HG03378 (cell line): ENCODE measurements around the gene SPATA16.
"Not testable (repeated sequence)": the region's sequence is repeated elsewhere in the genome, so short reads cannot be mapped to it uniquely, and the experiment has no call there.

Source experiments
- ATAC-seq: cut with Tn5 transposase; IDR thresholded peaks from one replicate; pipeline ENCODE4 v1.9.1; 2021; ENCODE audit warnings: mild to moderate bottlenecking, moderate library complexity; ENCODE audit not compliant: unreplicated experiment

The SPATA16 gene, protein sequence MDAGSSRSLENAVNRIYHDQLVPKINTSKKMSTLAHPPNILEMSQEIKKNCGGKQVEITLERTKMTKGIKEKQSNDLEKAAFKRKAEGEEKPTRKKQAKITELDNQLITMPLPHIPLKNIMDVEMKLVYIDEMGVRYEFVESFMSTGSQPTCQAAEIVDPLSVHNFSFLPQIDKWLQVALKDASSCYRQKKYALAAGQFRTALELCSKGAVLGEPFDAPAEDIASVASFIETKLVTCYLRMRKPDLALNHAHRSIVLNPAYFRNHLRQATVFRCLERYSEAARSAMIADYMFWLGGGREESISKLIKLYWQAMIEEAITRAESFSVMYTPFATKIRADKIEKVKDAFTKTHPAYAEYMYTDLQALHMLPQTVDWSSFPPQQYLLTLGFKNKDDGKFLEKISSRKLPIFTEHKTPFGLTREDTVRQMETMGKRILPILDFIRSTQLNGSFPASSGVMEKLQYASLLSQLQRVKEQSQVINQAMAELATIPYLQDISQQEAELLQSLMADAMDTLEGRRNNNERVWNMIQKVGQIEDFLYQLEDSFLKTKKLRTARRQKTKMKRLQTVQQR

DNA sequence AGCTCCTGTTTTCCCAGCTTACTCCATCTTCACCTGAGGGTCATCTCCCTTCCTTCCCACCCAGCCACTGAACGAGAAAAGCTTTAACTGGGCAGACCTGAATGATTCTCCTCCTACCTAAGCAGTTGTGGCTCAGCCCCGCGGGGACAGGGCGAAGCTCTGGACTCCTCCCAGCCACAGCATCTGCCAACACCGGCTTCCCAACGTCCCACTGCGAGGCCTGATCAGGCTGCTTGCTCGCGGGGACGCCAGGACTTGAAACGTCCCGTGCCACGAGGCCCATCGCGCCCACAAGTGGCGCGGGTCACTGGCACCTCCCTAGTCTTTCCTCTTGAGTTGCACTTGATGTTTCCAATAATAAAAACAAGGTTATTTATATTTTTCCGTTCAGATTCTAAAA is at the start of gene SPATA16:
TSS of gene SPATA16 (minus strand) at position 250 of the 400 bp plus-strand sequence. CDS start 23,504 bp downstream, outside the sequence.
- no peak for ATAC-seq

DNA sequence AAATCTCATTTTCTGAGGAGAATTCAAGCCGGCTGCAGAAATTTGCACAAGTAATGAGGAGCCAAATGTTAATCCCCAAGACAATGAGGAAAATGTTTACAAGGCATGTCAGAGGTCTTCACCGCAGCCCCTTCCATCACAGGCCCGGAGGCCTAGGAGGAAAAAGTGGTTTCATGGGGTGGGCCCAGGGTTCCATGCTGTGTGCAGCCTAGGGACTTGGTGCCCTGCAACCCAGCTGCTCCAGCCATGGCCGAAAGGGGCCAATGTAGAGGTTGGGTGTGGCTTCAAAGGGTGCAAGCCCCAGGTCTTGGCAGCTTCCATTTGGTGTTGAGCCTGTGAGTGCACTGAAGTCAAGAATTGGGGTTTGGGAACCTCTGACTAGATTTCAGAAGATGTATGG is 42.0 kb upstream of the SPATA16 start:
- ATAC-seq = not testable (repeated sequence)

DNA sequence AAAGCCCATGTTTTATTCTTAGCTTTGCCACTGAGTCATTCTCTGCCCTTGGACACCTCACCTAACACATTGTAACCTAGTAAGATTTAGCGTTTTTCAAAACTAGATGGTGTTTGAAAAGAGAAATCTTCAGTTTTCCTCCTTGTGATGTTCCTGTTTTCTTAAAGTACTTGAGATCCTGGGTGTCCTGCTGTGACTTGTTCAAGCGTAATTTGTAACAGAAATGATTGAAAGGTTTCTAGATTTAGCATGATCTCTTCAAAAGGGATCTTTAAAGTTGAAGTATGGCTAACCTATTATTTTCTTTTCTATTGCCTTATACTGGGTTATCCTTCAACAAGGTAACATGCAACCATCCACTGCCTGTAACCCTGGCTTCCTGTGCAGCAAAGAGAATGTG is 32.6 kb upstream of the SPATA16 start:
- no peak for ATAC-seq

DNA sequence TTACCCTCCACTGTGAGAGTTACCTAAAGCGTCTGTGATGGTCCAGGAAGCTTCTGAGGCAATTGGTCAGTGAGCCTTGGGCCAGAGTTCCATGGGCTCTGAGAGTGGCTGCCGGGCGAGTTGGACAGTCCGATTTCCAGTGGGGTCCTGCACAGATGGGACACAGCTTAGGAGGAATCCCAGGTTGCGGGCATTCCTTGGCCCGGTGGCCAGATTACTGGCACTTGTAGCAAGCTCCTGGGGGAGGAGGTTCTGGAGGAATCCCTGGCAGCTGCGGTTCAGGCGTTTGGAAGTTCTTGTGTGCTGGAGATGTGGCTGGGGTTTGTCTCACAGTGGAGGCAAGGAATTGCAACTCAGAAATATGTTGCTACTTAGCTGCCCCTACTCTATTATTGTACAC is 18.1 kb upstream of the SPATA16 start:
- ATAC-seq = not testable (repeated sequence)

DNA sequence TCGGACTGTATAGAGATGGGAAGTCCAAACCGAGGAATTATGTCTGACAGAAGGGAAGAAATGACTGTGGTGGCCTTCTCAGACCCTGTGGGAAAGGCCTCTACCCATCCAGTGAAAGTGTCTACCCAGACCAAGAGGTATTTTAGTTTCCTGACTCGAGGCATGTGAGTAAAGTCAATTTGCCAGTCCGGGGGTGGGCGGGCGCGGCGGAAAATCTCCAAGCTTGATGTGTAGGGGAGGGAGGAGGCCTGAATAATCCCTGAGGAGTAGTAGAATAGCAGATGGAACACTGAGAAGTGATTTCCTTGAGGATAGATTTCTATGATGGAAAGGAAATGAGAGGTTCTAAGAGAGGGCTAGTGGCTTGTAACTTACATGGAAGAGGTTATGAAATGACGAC is 15.5 kb upstream of the SPATA16 start:
- ATAC-seq = not testable (repeated sequence)

DNA sequence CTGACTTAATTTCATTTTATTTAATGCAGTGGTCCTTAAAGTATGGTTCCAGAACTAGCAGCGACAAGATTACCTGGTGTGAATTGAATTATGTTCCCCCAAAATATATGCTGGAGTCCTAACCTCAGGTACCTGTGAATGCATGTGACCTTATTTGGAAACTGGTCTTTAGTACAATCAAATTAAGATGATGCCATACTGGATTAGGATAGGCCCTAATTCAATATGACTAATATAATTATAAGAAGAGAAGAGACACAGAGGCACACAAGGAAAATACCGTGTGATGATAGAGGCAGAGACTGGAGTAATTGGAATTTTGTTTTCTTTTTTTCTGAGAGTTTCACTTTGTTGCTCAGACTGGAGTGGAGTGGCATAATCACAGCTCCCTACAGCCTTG is 12.6 kb upstream of the SPATA16 start:
- ATAC-seq = no peak

DNA sequence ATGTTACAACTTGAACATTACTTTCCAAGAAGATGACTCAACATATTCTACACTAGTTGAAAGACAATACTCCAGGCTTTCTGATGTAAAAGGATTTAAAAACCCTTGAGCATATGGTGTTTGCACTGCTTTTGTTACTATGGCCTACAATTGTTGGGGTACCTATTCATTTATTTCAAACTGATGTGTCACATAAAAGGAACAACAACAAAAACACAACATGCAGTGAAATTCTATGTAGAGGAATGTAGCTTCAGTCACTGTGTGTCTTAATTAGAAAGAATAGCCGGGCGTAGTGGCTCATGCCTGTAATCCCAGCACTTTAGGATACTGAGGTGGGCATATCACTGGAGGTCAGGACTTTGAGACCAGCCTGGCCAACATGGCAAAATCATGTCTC is 1.6 kb downstream of the SPATA16 start:
- ATAC-seq = no peak

DNA sequence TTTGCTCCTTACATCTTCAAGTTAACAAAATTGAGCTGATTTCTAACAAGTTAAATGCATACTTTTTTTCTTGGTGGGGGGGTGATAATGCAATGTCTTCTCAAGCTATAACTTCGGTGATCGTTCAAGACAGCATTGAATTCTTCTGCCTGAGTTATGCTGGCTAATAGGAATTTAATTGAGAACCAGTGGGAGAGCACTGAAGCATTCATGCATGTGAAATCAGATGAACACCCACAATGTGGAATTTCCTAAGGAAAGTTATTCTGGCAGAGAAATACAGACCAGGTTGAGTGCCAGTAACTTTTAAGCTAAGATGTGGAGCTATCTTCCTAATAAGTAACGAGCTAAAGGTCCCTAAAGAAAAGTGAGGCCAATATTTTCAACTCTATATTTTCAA is 3.0 kb downstream of the SPATA16 start:
- ATAC-seq = no peak

DNA sequence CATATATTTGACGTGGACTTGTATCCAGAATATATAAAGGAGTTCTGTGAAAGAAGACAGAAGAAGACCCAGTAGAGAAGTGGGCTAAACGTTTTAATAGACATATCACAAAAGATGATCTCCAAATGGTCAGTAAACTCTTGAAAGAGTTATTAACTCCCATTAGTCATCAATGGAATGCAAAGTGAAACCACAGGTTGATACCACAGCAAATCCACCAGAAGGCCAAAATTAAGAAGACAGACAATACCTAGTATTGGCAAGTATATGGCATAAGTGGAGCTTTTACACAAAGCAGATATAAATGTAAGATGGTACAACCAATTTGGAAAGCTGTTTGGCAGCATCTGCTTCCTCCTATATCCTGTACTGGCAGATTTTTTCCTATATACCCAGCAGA is 6.0 kb downstream of the SPATA16 start:
- ATAC-seq = no peak

DNA sequence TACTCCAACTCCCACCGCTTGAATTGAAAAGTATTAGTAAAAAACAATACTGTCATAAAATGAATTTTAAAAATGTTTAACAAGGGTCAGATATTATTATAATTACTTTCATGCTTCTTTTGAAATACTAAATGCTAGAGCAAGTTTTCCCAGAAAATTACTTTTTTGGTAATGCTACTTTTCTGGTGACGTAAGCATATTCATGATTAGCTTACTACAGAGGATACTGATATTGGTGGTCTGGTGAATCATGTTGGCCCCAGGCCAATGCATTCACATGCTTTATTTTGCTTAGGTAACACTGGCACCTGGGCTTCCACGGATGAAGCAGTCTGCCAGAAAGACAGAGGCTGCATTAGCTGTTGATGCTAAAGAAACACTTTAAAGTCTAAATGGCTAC is 12.4 kb downstream of the SPATA16 start:
- no peak for ATAC-seq

DNA sequence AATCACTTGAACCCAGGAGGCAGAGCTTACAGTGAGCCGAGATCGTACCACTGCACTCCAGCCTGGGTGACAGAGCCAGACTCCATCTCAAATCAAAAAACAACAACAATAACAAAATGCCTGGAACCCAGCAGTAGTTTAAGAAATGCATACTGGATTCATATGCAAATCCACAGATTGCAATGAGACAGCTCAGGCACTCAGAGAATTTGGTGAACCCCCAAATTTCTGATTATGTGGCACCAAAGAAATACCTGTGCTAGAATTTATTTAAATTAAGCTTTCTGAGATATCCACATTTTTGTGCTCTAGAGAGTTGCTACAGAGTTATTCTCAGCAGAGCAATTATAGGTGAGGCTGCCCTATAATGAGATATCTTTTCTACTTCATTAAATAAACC is 29.7 kb downstream of the SPATA16 start:
- ATAC-seq = no peak

DNA sequence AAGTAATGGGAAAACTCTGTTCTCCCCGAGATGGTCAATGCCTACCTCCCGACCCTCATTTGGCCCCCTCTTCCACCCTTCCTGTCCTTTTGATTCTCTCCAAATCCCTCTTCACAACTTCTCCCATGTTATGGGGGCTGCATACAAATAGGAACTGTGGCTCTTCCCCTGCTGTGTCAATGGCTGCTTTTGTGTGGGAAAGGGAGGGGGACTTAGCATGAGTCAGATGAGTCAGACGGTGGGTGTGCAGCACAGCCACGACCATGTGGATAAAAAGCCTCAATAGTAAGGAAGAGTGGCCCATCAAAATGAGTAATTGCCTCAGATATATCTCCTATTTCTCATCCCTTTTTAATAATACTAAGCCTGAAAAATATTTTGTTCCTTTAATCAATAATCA is 31.9 kb downstream of the SPATA16 start:
- no peak for ATAC-seq

DNA sequence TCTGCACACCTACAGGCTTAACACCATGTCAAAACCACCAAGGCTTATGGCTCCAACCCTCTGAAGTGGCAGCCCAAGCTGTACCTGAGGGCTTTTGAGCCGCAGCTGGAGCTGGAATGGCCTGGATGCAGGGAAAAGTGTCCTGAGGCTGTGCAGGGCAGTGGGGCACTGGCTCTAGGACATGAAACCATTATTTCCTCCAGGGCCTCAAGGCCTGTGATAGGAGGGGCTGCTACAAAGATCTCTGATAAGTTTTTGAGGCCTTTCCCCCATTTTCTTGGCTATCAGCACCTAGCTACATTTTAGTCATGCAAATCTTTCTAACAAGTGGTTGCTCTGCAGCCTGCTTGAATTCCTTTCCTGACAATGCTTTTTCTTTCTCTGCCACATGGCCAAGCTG is 37.6 kb downstream of the SPATA16 start:
- no peak for ATAC-seq

DNA sequence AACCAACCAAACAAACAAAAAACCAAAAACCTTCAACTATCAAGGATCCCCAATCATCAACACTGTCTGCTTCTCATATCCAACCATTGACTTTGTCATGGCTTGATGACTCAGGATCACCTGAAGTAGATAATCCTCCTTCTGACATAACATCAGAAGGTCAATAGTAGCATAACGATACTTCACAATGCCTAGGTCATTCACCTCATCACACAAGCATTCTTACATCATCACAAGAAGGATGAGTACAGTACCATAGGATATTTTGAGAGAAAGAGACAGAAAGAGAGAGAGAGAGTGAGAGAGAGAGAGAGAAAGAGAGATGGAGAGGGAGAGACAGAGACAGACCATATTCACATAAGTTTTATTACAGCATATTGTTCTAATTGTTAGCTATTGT is 42.1 kb downstream of the SPATA16 start:
- no peak for ATAC-seq

DNA sequence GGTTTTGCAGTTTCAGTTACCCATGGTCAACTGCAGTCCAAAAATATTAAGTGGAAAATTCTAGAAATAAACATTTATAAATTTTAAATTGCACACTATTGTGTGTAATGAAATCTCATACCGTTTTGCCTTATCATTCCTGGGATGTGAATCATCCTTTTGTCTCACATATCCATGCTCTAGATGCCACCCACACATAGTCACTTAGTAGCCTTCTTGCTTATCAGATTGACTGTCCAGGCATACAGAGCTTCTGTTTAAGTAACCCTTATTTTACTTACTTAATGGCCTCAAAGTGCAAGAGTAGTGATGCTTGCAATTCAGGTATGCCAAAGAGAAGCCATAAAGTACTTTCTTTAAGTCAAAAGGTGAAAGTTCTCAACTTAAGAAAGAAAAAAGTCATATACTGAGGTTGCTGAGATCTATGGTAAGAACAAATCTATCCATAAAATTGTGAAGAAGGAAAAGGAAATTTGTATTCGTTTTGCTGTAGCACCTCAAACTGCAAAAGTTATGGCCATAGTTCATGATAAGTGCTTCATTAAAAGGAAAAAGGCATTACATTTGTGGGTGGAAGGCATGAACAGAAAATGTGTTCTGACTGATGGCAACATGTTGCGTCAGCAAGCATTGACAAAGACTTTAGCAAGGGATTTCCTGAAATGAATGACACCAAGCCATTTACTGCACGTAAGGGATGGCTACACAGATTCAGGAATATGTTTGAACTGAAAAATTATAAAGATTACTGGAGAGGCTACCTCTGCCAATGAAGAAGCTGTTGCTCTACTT is 43.8 kb downstream of the SPATA16 start:
- ATAC-seq = no peak

DNA sequence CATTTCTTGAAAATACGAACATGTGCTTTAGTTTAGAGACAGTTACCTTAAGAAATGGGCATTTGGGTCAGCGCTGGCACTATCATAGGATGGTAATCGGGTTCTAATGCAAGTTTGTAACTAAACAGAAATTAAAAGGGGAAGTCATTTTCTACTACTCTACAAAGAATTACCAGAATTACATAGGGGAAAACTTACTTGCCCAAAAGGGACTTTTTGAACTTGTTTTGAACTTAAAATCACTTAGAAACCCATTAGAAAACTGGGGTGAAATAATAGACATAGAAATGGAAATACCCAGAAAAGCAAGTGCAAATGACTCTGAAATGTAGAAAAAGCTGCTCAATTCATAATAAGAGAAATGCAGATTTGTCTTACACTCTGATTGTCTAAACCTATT is 44.9 kb downstream of the SPATA16 start:
- no peak for ATAC-seq

DNA sequence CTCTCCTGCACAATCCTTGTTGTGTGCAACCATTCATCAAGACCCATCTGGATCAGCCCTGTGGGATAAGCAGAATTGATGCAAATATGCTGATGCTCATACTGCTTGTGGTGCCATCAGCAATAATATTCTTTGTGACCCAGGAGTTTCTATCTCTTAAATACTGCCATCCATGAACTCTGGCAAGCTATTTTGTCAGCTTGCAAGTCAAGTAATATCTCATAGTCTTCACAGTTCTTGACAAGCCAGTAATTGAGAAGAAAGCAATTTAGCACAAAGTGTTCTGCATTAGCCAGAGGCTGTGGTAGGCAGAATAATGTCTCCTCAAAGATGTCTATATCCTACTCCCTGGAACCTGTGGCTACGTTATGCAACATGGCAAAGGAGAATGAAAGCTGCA is 49.0 kb downstream of the SPATA16 start:
- ATAC-seq = no peak

DNA sequence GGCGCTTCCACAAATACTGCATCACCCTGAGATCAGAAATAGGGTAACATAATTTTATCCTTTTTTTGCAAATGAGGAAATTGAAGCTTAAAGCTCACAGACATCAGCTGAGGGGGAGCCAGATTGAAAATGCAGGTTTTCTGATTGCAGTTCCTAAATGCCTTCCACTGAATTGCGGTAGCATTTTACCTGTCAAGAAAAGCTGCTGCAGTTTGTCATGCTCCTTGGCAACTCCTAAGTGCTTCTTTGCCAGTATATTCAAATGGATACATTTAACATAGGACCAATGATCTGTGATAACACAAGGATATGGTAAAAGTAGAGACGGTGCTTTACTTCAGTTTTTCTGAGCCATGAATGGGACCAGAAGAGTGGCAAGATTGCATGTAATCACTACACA is 50.5 kb downstream of the SPATA16 start:
- no peak for ATAC-seq

DNA sequence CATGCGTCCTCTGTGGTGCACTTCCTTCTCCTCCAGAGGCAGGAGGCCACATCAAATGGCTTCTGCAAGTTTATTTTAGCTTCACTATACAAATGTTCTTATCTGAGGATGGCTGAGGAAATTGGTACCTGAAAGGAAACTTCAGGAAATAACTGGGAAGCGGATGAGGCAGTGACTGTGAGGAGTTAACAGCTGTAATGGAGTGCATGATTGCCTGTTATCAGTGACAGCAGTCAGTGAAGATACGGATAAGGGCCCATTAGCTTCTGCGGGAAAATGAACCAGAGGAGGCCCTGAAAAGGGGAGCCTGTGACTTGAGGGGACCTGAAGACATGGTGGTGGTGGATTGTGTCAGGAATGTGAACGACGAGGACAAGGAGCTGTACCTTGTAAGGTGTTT is 51.8 kb downstream of the SPATA16 start:
- no peak for ATAC-seq

DNA sequence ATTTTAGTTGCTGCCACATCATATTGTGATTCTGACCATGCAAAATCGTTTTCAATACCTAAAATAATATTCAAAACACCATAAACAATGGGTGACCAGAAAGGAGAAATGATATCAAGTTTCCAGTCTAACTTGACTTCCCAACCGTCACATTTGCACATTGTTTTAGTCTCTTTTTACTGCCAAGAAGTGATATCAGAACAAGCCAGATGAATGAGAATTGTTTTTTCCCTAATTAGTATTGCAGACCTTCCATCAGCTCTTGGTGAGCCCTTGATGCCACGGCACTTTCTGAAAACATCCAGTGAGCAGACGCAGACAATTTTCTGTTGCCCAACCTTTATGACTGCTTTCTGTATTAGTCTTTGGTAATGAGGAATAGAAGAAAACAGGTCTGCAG is 62.5 kb downstream of the SPATA16 start:
- no peak for ATAC-seq

DNA sequence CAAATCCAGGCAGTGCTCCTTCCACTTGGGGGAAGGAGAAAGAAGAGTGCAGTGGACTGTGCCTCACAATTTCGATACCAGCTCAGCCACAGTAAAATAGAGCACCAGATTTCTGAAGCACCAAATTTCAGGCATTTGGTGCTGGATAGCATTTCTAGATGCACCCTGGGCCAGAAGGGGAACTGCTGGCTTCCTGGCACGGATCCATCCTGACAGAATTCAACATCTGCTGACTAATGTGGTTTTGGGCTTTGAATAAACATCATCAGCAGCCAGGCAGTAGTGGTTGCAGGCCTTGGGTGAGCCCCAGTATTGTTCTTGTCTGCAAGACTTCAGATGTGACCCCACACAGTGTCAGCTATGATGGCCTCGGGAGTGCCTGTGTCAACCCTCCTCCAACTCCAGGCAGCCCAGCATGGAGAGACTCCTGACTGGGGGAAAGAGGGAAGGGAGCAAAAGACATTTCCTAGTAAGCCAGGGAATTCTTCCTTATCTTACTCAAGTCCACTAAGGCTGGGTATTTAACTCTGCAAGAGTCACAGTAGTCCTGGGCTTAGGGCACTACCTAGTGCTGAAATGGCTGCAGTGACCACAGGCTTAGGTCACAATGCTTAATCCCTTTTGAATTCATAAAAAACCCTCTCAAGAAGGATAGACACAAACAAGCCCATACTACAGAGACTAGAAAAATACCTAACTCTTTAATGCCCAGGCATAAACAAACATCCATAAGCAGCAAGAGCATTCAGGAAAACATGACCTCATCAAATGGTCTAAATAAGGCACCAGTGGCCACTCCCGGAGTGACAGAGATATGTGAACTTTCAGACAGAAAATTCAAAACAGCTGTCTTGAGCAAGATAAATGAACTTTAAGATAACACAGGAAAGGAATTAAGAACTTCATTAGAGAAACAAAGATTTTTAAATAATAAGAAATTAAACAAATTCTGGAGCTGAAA is 74.7 kb downstream of the SPATA16 start:
- ATAC-seq = no peak
